Smooth muscle cell (in vitro differentiated cells): ENCODE results near the gene CAMK4. TPM values are rescaled to one million over a fixed set of nuclear protein-coding genes. Genes with fewer than 3 reads are reported as not detected.

Experiments
- DNase-seq: peaks from one replicate; lab custom pipeline; 2025; ENCODE audit not compliant: unreplicated experiment; lab: John Stamatoyannopoulos, UW
- H2AFZ ChIP-seq: fragments of 200-600 bp; sonication (generic); 2 replicates; pipeline ENCODE4 v1.6.0; 2016; ENCODE audit warnings: antibody characterized with exemption, low read depth, mild to moderate bottlenecking
- H3F3A ChIP-seq: fragments of 200-600 bp; sonication (generic); 2 replicates; pipeline ENCODE4 v1.6.0; 2017; ENCODE audit warnings: antibody characterized with exemption, low read depth
- H3K27ac ChIP-seq: fragments of 200-600 bp; sonication (generic); 2 replicates; pipeline ENCODE4 v1.5.1; 2016; ENCODE audit warnings: low read depth, mild to moderate bottlenecking
- H3K27me3 ChIP-seq: fragments of 200-600 bp; sonication (generic); 2 replicates; pipeline ENCODE4 v1.6.1; 2016; ENCODE audit warnings: low read depth, mild to moderate bottlenecking
- H3K36me3 ChIP-seq: fragments of 200-600 bp; sonication (generic); 2 replicates; pipeline ENCODE4 v1.5.1; 2016; ENCODE audit warnings: low read depth
- H3K4me1 ChIP-seq: fragments of 200-600 bp; sonication (generic); 2 replicates; pipeline ENCODE4 v1.5.1; 2016; ENCODE audit warnings: low read depth
- H3K4me2 ChIP-seq: fragments of 200-600 bp; sonication (generic); 2 replicates; pipeline ENCODE4 v1.6.0; 2016; ENCODE audit warnings: mild to moderate bottlenecking
- H3K4me3 ChIP-seq: fragments of 200-600 bp; sonication (generic); 2 replicates; pipeline ENCODE4 v1.5.1; 2016; ENCODE audit warnings: mild to moderate bottlenecking
- H3K79me2 ChIP-seq: fragments of 200-600 bp; sonication (generic); 2 replicates; pipeline ENCODE4 v1.6.0; 2016; ENCODE audit warnings: low read depth, mild to moderate bottlenecking
- H3K9ac ChIP-seq: fragments of 200-600 bp; sonication (generic); 2 replicates; pipeline ENCODE4 v1.6.0; 2016; ENCODE audit warnings: low read depth
- H3K9me3 ChIP-seq: fragments of 200-600 bp; sonication (generic); replicated peaks from 2 replicates; pipeline ENCODE4 v1.5.1; 2016; ENCODE audit warnings: low read depth
- H4K20me1 ChIP-seq: fragments of 200-600 bp; sonication (generic); 2 replicates; pipeline ENCODE4 v1.6.0; 2016; ENCODE audit warnings: low read depth
- WGBS: methylation state at CpG from one replicate; pipeline ENCODE4 v1.1.7; 2016; ENCODE audit warnings: low lambda C conversion rate; 5-methylcytosine and 5-hydroxymethylcytosine counted together
- polyA plus RNA-seq: library from polyadenylated mRNA; unstranded; fragments of >200 nt; fragmentation: Nextera tagmentation; extraction: Ambion mirVana; gene quantifications from 2 replicates; pipeline ENCODE4 v1.2.1, GENCODE V29; 2016
- total RNA-seq: library from RNA; depleted of rRNA; stranded (reverse); fragments of >200 nt; gene quantifications from 2 replicates; pipeline ENCODE4 v1.2.3, GENCODE V29; 2014
- TF ChIP-seq, protein P1 (sequence below): fragments of 200-600 bp; sonication (generic); IDR thresholded peaks from 2 replicates; pipeline ENCODE4 v1.5.1; 2017; ENCODE audit warnings: borderline replicate concordance, mild to moderate bottlenecking, antibody characterized with exemption; ENCODE audit not compliant: insufficient read depth, poor library complexity, severe bottlenecking

Gene CAMK4
- total and polyA plus RNA-seq, 2 experiments from 2014 or later, result 1.1 to 3.6 TPM

DNA sequence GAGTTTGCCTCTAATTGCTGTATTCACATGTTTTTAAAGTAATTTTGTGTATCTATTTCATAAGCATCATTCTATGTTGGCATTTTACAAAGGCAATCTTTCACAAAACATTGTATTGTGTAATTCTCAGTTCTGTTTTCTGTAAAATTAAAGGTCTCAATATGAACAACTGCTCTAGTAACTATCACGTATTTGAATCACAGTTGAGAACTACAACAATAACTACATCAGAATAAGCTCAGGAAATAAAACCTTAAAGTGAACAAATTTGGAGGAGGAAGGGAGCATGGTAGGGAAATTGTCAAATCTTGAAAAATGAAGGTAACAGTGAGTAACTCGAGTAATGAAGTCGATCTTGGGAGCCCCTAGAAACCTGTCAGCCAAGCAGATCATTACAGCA is 22.5 kb upstream of the CAMK4 start:
- no peak for DNase-seq
- no peaks in the 10 kb centered on the region for H3K36me3 ChIP-seq
- no peak overlapping the region for H3K4me2 ChIP-seq
- no peak overlapping the region for H3K27ac ChIP-seq
- no peaks in the 10 kb centered on the region for H3K9me3 ChIP-seq
- H2AFZ ChIP-seq, result no peak overlapping the region
- peaks cover 22% of the 10 kb centered on the region for H3K4me1 ChIP-seq
- no peaks in the 10 kb centered on the region for H4K20me1 ChIP-seq
- WGBS, result 77% methylated on average over 3 of the region's 3 CpGs
- H3F3A ChIP-seq, result no peaks in the 10 kb centered on the region
- no peak overlapping the region for H3K9ac ChIP-seq
- no peak overlapping the region for H3K4me3 ChIP-seq
- TF ChIP-seq, protein P1, sequence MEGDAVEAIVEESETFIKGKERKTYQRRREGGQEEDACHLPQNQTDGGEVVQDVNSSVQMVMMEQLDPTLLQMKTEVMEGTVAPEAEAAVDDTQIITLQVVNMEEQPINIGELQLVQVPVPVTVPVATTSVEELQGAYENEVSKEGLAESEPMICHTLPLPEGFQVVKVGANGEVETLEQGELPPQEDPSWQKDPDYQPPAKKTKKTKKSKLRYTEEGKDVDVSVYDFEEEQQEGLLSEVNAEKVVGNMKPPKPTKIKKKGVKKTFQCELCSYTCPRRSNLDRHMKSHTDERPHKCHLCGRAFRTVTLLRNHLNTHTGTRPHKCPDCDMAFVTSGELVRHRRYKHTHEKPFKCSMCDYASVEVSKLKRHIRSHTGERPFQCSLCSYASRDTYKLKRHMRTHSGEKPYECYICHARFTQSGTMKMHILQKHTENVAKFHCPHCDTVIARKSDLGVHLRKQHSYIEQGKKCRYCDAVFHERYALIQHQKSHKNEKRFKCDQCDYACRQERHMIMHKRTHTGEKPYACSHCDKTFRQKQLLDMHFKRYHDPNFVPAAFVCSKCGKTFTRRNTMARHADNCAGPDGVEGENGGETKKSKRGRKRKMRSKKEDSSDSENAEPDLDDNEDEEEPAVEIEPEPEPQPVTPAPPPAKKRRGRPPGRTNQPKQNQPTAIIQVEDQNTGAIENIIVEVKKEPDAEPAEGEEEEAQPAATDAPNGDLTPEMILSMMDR, result no peak
- no peaks in the 10 kb centered on the region for H3K79me2 ChIP-seq
- no peaks in the 10 kb centered on the region for H3K27me3 ChIP-seq

DNA sequence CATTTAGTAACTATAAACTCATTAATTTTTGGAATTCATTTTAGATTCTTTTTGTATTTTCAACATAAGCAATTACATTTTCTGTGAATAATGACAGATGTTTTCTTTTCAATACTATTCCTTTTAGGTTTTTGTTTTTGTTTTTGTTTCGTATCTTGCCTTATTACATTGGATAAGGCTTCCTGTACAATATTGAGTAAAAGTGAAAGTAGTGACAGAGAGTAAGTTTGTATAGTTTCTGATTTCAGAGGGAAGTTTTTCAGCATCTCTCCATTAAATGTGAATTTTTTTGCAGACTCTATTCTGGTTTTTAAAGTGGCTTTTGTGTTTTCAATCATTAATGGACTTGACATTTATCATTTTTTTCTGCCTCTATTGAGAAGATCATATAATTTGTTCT is 12.8 kb upstream of the CAMK4 start:
- Histone ChIP-seq H4K20me1 (no peaks in the 10 kb centered on the region), H3K36me3 (no peaks in the 10 kb centered on the region), H3K27me3 (peaks cover 15% of the 10 kb centered on the region), H3K4me2 (no peak overlapping the region), H3F3A (no peaks in the 10 kb centered on the region), H2AFZ (no peak overlapping the region), H3K79me2 (no peaks in the 10 kb centered on the region), H3K9me3 (no peaks in the 10 kb centered on the region), H3K9ac (no peak overlapping the region), H3K27ac (no peak overlapping the region), H3K4me3 (no peak overlapping the region), H3K4me1 (no peaks in the 10 kb centered on the region)
- TF ChIP-seq, protein P1, result no peak
- no peak for DNase-seq
- WGBS, result 81% methylated on average over 1 of the region's 1 CpG

DNA sequence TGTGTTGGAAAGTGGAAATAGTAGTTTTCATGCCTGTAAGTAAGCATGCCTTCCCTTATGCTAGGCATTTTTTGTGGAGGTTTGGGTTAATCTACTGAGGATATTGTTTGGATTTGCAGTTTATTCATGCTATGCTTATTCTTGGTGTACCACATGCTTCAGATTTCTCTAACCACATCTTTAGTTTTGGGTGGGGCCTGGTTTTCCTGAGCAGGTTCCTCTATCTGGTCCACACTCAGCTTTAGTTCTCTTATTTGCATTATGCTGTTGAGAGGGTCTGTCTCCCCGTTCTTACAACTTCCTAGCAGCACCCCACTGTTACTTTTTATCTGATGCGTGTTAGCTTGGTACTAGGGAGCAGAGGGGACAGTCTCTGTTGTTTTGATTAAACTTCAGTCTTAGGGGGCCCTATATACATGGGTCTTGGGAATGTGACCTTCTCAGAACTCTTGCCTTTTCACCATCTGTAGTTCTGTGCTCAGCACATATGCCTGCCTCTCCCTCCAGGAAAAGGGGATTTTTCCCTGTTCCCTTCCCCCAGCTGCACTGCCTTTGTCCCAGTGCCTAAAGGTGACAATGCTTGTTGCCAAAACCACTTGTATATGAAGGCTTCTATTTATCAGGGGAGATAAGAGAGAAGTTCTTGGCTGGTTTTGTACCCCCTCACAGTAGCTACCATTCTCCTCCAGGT is 10.0 kb upstream of the CAMK4 start:
- Histone ChIP-seq H3K27me3 (peaks cover 9% of the 10 kb centered on the region), H3K9me3 (no peaks in the 10 kb centered on the region), H3K4me1 (no peaks in the 10 kb centered on the region), H3K4me2 (no peak overlapping the region), H3K36me3 (no peaks in the 10 kb centered on the region), H4K20me1 (no peaks in the 10 kb centered on the region), H3F3A (no peaks in the 10 kb centered on the region), H3K9ac (no peak overlapping the region), H3K4me3 (no peak overlapping the region), H3K79me2 (no peaks in the 10 kb centered on the region), H2AFZ (no peak overlapping the region), H3K27ac (no peak overlapping the region)
- 87% methylated on average over 2 of the region's 2 CpGs for WGBS
- DNase-seq, result no peak
- TF ChIP-seq, protein P1, result no peak

DNA sequence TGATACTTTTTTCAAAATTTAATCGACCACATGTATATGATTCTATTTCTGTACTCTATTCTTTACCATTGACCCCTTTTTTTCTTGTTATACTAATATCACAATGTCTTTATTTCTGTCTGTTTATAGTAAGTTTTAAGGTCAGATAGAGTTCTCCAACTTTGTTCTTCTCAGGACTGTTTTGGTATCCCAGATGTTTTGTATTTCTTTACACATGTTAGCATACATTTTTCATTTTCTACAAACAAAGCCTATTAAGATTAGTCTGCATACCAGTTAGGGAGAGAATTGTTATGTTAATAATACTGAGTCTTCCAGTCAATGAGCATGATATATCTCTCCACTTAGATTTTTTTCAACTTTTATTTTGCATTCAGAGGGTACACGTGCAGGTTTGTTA is 8.2 kb upstream of the CAMK4 start:
- Histone ChIP-seq H3K9ac (no peak overlapping the region), H3K4me1 (no peaks in the 10 kb centered on the region), H3K4me3 (no peak overlapping the region), H3K27ac (no peak overlapping the region), H2AFZ (no peak overlapping the region), H4K20me1 (no peaks in the 10 kb centered on the region), H3K36me3 (no peaks in the 10 kb centered on the region), H3K9me3 (no peaks in the 10 kb centered on the region), H3K27me3 (no peaks in the 10 kb centered on the region), H3F3A (no peaks in the 10 kb centered on the region), H3K4me2 (no peak overlapping the region), H3K79me2 (no peaks in the 10 kb centered on the region)
- TF ChIP-seq, protein P1, result no peak
- no peak for DNase-seq
- WGBS, result 90% methylated on average over 2 of the region's 2 CpGs
